Measurements from ENCODE around the gene PEAK1.
"Not testable (repeated sequence)": the region's sequence is repeated elsewhere in the genome, so short reads cannot be mapped to it uniquely, and the experiment has no call there.

The PEAK1 gene

DNA sequence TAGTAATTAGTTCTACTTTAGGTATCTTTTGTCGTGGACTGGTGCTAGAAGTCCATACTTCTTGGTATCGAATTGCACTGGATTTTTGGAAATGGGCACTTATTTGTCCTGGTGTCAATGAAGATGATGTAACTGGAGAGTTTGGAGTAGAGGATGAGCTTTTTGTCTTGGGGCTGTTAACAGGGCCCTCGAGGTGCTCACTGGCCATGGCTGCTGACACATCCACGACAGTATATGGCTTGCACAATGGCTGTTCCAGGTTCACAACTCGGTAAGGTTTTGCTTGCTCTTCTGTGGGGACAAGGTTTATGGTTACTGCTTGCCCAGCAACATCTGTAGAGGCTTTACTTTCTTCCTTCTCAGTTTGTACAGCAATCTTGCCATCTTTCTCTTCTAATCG, 239.6 kb downstream of the PEAK1 start:
- no peak overlapping the region for H2BK120ac ChIP-seq (ENCODE audit: low read depth, low read length)
- no peak overlapping the region for H3K4ac ChIP-seq (ENCODE audit: low read length)
- no peak overlapping the region for H4K91ac ChIP-seq (ENCODE audit: low read depth, low read length, poor library complexity)
- H3K23ac ChIP-seq (ENCODE audit: low read depth, low read length, poor library complexity), result no peak overlapping the region
- no peaks in the 10 kb centered on the region for H3K79me1 ChIP-seq (ENCODE audit: low read depth, low read length)
- H3K14ac ChIP-seq (ENCODE audit: low read length), result no peak overlapping the region
- H4K8ac ChIP-seq (ENCODE audit: low read depth, low read length), result no peak overlapping the region
- H3K9ac ChIP-seq (ENCODE audit: low read depth, low read length, poor library complexity), result no peak overlapping the region
- no peak overlapping the region for H3K27ac ChIP-seq (replicated peaks; ENCODE audit: low read length)
- no peak overlapping the region for H2AFZ ChIP-seq (ENCODE audit: low read length)
- peaks cover 5 to 35% of the 10 kb centered on the region in 2 donors for H3K36me3 ChIP-seq (replicated peaks in 1 of 2; ENCODE audit: control insufficient read depth in 2 of 2, insufficient read depth in 2 of 2, low read length in 2 of 2)
- no peak overlapping the region for H3K4me3 ChIP-seq (ENCODE audit: low read length in 2 of 2)
- H3K9me3 ChIP-seq (replicated peaks in 1 of 2; ENCODE audit: control insufficient read depth in 2 of 2, insufficient read depth in 1 of 2, low read depth in 1 of 2, low read length in 2 of 2), result no peaks in the 10 kb centered on the region
- H2BK15ac ChIP-seq (ENCODE audit: low read length), result no peak overlapping the region
- no CpG with 5 or more reads among the region's 6 CpGs for whole genome bisulfite sequencing, 2 donors (ENCODE audit: extremely low coverage in 2 of 2, insufficient read length in 2 of 2, insufficient replicate concordance in 1 of 2)
- no peak overlapping the region for H3K4me2 ChIP-seq (ENCODE audit: insufficient read depth, low read length, poor library complexity, severe bottlenecking)
- H2AK5ac ChIP-seq (ENCODE audit: low read depth, low read length), result no peak overlapping the region
- no peak overlapping the region for H2BK12ac ChIP-seq (ENCODE audit: low read length)
- H3K18ac ChIP-seq (ENCODE audit: low read length), result no peak overlapping the region
- no peaks in the 10 kb centered on the region for H3K4me1 ChIP-seq (ENCODE audit: control insufficient read depth in 2 of 2, insufficient read depth in 1 of 2, low read depth in 1 of 2, low read length in 2 of 2)
- no peaks in the 10 kb centered on the region for H3K27me3 ChIP-seq (ENCODE audit: control insufficient read depth in 3 of 3, insufficient read depth in 3 of 3, low read depth in 1 of 3, low read length in 3 of 3)
- DNase-seq (ENCODE audit: low spot score), result no peak
- no peak overlapping the region for H2BK5ac ChIP-seq (ENCODE audit: low read length)

DNA sequence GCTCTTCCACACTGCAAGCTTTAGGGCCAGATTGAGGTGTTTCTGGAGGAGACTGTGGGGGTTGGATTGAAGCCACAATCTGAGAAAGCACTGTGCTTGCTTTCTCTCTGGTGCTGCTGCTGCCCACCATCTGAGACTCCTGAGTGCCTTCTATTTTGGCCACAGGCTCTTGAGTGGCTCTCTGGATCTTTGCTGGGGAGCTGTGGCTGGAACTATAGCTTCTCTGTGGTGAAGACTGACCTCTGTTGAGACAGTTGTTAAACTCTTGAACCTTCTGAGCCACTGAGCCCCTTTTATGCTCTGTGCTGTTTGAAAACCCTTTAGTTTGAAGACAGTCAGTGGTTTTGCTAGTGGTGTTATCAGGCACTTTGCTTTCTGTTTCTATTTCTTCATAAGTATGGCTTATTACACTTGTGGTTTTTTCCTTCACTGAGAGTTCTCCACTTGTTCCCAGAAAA, 240.3 kb downstream of the PEAK1 start:
- Histone ChIP-seq H4K91ac (ENCODE audit: low read depth, low read length, poor library complexity) (no peak overlapping the region), H3K27ac (replicated peaks; ENCODE audit: low read length) (no peak overlapping the region), H2AFZ (ENCODE audit: low read length) (no peak overlapping the region), H2AK5ac (ENCODE audit: low read depth, low read length) (no peak overlapping the region), H2BK120ac (ENCODE audit: low read depth, low read length) (no peak overlapping the region), H3K79me1 (ENCODE audit: low read depth, low read length) (no peaks in the 10 kb centered on the region), H2BK5ac (ENCODE audit: low read length) (no peak overlapping the region), H3K18ac (ENCODE audit: low read length) (no peak overlapping the region), H2BK12ac (ENCODE audit: low read length) (no peak overlapping the region), H4K8ac (ENCODE audit: low read depth, low read length) (no peak overlapping the region), H3K9ac (ENCODE audit: low read depth, low read length, poor library complexity) (no peak overlapping the region), H3K9me3 (replicated peaks in 1 of 2; ENCODE audit: control insufficient read depth in 2 of 2, insufficient read depth in 1 of 2, low read depth in 1 of 2, low read length in 2 of 2) (no peaks in the 10 kb centered on the region), H3K4me3 (ENCODE audit: low read length in 2 of 2) (no peak overlapping the region), H3K36me3 (replicated peaks in 1 of 2; ENCODE audit: control insufficient read depth in 2 of 2, insufficient read depth in 2 of 2, low read length in 2 of 2) (peaks cover 5 to 35% of the 10 kb centered on the region in 2 donors), H3K4me1 (ENCODE audit: control insufficient read depth in 2 of 2, insufficient read depth in 1 of 2, low read depth in 1 of 2, low read length in 2 of 2) (no peaks in the 10 kb centered on the region), H2BK15ac (ENCODE audit: low read length) (no peak overlapping the region), H3K4ac (ENCODE audit: low read length) (no peak overlapping the region), H3K27me3 (ENCODE audit: control insufficient read depth in 3 of 3, insufficient read depth in 3 of 3, low read depth in 1 of 3, low read length in 3 of 3) (no peaks in the 10 kb centered on the region), H3K4me2 (ENCODE audit: insufficient read depth, low read length, poor library complexity, severe bottlenecking) (no peak overlapping the region), H3K14ac (ENCODE audit: low read length) (no peak overlapping the region), H3K23ac (ENCODE audit: low read depth, low read length, poor library complexity) (no peak overlapping the region)
- DNase-seq (ENCODE audit: low spot score), result no peak

DNA sequence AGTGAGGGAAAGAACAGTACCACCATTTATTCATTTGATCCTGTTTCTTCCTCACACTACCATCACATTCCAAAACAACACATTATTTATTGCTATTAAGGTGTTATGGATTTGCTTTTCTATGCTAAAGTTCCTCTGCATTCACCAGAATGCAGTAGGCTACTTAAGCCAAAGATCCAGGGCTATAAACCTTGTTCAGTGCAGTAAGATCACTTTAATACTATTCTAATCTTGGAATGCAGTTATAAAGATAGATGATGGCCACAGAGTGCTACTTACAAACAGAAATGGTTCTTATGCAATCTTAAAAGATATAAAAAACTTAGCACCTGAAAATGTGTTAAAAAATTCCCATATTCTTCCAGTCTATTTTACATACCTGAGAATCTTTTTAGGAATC, 241.5 kb downstream of the PEAK1 start:
- no peak overlapping the region for H3K14ac ChIP-seq (ENCODE audit: low read length)

DNA sequence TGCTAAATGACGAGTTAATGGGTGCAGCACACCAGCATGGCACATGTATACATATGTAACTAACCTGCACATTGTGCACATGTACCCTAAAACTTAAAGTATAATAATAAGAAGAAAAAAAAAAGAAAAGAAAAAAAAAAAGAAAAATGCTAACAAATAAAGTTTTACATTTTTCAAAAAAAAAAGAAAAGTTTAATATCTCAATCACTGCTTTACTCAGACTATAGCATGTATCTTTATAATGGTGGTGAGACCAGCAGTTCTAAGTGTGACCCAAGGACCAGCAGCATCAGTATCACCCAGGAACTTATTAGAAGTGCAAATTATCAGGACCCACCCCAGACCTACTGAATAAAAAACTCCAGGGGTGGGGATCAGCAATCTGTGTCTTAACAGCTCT, 243.8 kb downstream of the PEAK1 start:
- DNase-seq (ENCODE audit: low spot score); H3K9me3 ChIP-seq (replicated peaks in 1 of 2; ENCODE audit: control insufficient read depth in 2 of 2, insufficient read depth in 1 of 2, low read depth in 1 of 2, low read length in 2 of 2); H3K27me3 ChIP-seq (ENCODE audit: control insufficient read depth in 3 of 3, insufficient read depth in 3 of 3, low read depth in 1 of 3, low read length in 3 of 3); H2AFZ ChIP-seq (ENCODE audit: low read length); H2BK120ac ChIP-seq (ENCODE audit: low read depth, low read length); H4K91ac ChIP-seq (ENCODE audit: low read depth, low read length, poor library complexity); H4K8ac ChIP-seq (ENCODE audit: low read depth, low read length); H3K4me1 ChIP-seq (ENCODE audit: control insufficient read depth in 2 of 2, insufficient read depth in 1 of 2, low read depth in 1 of 2, low read length in 2 of 2); H3K4me2 ChIP-seq (ENCODE audit: insufficient read depth, low read length, poor library complexity, severe bottlenecking); H3K23ac ChIP-seq (ENCODE audit: low read depth, low read length, poor library complexity); H2BK12ac ChIP-seq (ENCODE audit: low read length); H3K14ac ChIP-seq (ENCODE audit: low read length); H3K4me3 ChIP-seq (ENCODE audit: low read length in 2 of 2); H3K9ac ChIP-seq (ENCODE audit: low read depth, low read length, poor library complexity); H3K79me1 ChIP-seq (ENCODE audit: low read depth, low read length); H3K4ac ChIP-seq (ENCODE audit: low read length); H2BK5ac ChIP-seq (ENCODE audit: low read length); H2AK5ac ChIP-seq (ENCODE audit: low read depth, low read length); H3K27ac ChIP-seq (replicated peaks; ENCODE audit: low read length); H3K18ac ChIP-seq (ENCODE audit: low read length); H2BK15ac ChIP-seq (ENCODE audit: low read length): not testable (repeated sequence)
- no CpG with 5 or more reads among the region's 1 CpG for WGBS, 2 donors (ENCODE audit: extremely low coverage in 2 of 2, insufficient read length in 2 of 2, insufficient replicate concordance in 1 of 2)
- H3K36me3 ChIP-seq (replicated peaks in 1 of 2; ENCODE audit: control insufficient read depth in 2 of 2, insufficient read depth in 2 of 2, low read length in 2 of 2), result peaks cover 5 to 27% of the 10 kb centered on the region in 2 donors

More for the DNA sequence above, 241.5 kb downstream of the PEAK1 start:
- DNase-seq (ENCODE audit: low spot score), result no peak
- Histone ChIP-seq H3K18ac (ENCODE audit: low read length) (no peak overlapping the region), H4K91ac (ENCODE audit: low read depth, low read length, poor library complexity) (no peak overlapping the region), H2BK120ac (ENCODE audit: low read depth, low read length) (no peak overlapping the region), H3K4me1 (ENCODE audit: control insufficient read depth in 2 of 2, insufficient read depth in 1 of 2, low read depth in 1 of 2, low read length in 2 of 2) (no peaks in the 10 kb centered on the region), H3K9ac (ENCODE audit: low read depth, low read length, poor library complexity) (no peak overlapping the region), H3K79me1 (ENCODE audit: low read depth, low read length) (no peaks in the 10 kb centered on the region), H2AK5ac (ENCODE audit: low read depth, low read length) (no peak overlapping the region), H3K27me3 (ENCODE audit: control insufficient read depth in 3 of 3, insufficient read depth in 3 of 3, low read depth in 1 of 3, low read length in 3 of 3) (no peaks in the 10 kb centered on the region), H3K23ac (ENCODE audit: low read depth, low read length, poor library complexity) (no peak overlapping the region), H3K4me3 (ENCODE audit: low read length in 2 of 2) (no peak overlapping the region), H2AFZ (ENCODE audit: low read length) (no peak overlapping the region), H2BK5ac (ENCODE audit: low read length) (no peak overlapping the region), H3K36me3 (replicated peaks in 1 of 2; ENCODE audit: control insufficient read depth in 2 of 2, insufficient read depth in 2 of 2, low read length in 2 of 2) (peaks cover 5 to 35% of the 10 kb centered on the region in 2 donors), H3K4me2 (ENCODE audit: insufficient read depth, low read length, poor library complexity, severe bottlenecking) (no peak overlapping the region), H3K27ac (replicated peaks; ENCODE audit: low read length) (no peak overlapping the region), H2BK15ac (ENCODE audit: low read length) (no peak overlapping the region), H3K4ac (ENCODE audit: low read length) (no peak overlapping the region), H3K9me3 (replicated peaks in 1 of 2; ENCODE audit: control insufficient read depth in 2 of 2, insufficient read depth in 1 of 2, low read depth in 1 of 2, low read length in 2 of 2) (no peaks in the 10 kb centered on the region), H2BK12ac (ENCODE audit: low read length) (no peak overlapping the region), H4K8ac (ENCODE audit: low read depth, low read length) (no peak overlapping the region)
